ENCODE measurements around the gene RDH5.

Gene RDH5

GRCh38 chr12:55736780-55737580, 16.8 kb downstream of the RDH5 start:
- Histone ChIP-seq H3K4ac (ENCODE audit: low read depth, low read length) (no peak overlapping the region), H4K8ac (ENCODE audit: low read depth, low read length) (no peak overlapping the region), H3K79me2 (ENCODE audit: control insufficient read depth, insufficient read depth, low read length) (no peaks in the 10 kb centered on the region), H3K23ac (ENCODE audit: low read length) (no peak overlapping the region), H3K4me2 (ENCODE audit: low read length) (no peak overlapping the region), H4K5ac (ENCODE audit: low read length) (no peak overlapping the region), H3K4me1 (ENCODE audit: control insufficient read depth, low read depth, low read length) (peaks cover under 1% of the 10 kb centered on the region), H3K56ac (ENCODE audit: low read length) (no peak overlapping the region), H3K27me3 (ENCODE audit: insufficient read depth, low read length, poor library complexity) (no peaks in the 10 kb centered on the region), H2BK5ac (ENCODE audit: low read length) (no peak overlapping the region), H3K36me3 (ENCODE audit: control insufficient read depth, insufficient read depth, low read length) (no peaks in the 10 kb centered on the region), H2BK120ac (ENCODE audit: low read depth, low read length) (no peak overlapping the region), H3K9ac (ENCODE audit: low read length) (no peak overlapping the region), H3K18ac (ENCODE audit: low read length) (no peak overlapping the region), H2BK15ac (replicated peaks; ENCODE audit: low read depth) (no peak overlapping the region), H3K27ac (ENCODE audit: low read depth, low read length) (no peak overlapping the region), H3K79me1 (ENCODE audit: low read length) (no peaks in the 10 kb centered on the region), H2AK5ac (ENCODE audit: low read length) (no peak overlapping the region), H3K4me3 (ENCODE audit: low read length) (no peak overlapping the region)
- no CpG with 5 or more reads among the region's 6 CpGs for WGBS (ENCODE audit: extremely low coverage, insufficient coverage, low lambda C conversion rate)
- peak; percentile 98 for DNase-seq

- no CpG with 5 or more reads among the region's 4 CpGs for WGBS (ENCODE audit: extremely low coverage, insufficient coverage, low lambda C conversion rate)
- peak overlapping the region; percentile 15 for H3K4me2 ChIP-seq (ENCODE audit: low read length)
- no peaks in the 10 kb centered on the region for H3K79me1 ChIP-seq (ENCODE audit: low read length)
- peak overlapping the region; percentile 17 for H3K9ac ChIP-seq (ENCODE audit: low read length)
- H3K4ac ChIP-seq (ENCODE audit: low read depth, low read length): no peak overlapping the region
- peaks cover 3% of the 10 kb centered on the region for H3K4me1 ChIP-seq (ENCODE audit: control insufficient read depth, low read depth, low read length)
- H3K4me3 ChIP-seq (ENCODE audit: low read length): no peak overlapping the region
- H3K36me3 ChIP-seq (ENCODE audit: control insufficient read depth, insufficient read depth, low read length): no peaks in the 10 kb centered on the region
- H4K5ac ChIP-seq (ENCODE audit: low read length): no peak overlapping the region
- no peak overlapping the region for H4K8ac ChIP-seq (ENCODE audit: low read depth, low read length)
- H3K18ac ChIP-seq (ENCODE audit: low read length): peak overlapping the region; percentile 13
- no peak overlapping the region for H2BK120ac ChIP-seq (ENCODE audit: low read depth, low read length)
- peak overlapping the region; percentile 84 for H3K56ac ChIP-seq (ENCODE audit: low read length)
- no peaks in the 10 kb centered on the region for H3K27me3 ChIP-seq (ENCODE audit: insufficient read depth, low read length, poor library complexity)
- no peak overlapping the region for H3K23ac ChIP-seq (ENCODE audit: low read length)
- H2BK5ac ChIP-seq (ENCODE audit: low read length): no peak overlapping the region
- H3K79me2 ChIP-seq (ENCODE audit: control insufficient read depth, insufficient read depth, low read length): no peaks in the 10 kb centered on the region
- H2AK5ac ChIP-seq (ENCODE audit: low read length): no peak overlapping the region
- H2BK15ac ChIP-seq (replicated peaks; ENCODE audit: low read depth): no peak overlapping the region
- peak overlapping the region; percentile 46 for H3K27ac ChIP-seq (ENCODE audit: low read depth, low read length)
- peak; percentile 58 for DNase-seq
Observed at GRCh38 chr12:55737581-55738122, 17.5 kb downstream of the RDH5 start.

GRCh38 chr12:55738123-55739024, 18.2 kb downstream of the RDH5 start:
- DNase-seq: peak; percentile 98
- H3K4me2 ChIP-seq (ENCODE audit: low read length): peak overlapping the region; percentile 76
- no CpG with 5 or more reads among the region's 14 CpGs for WGBS (ENCODE audit: extremely low coverage, insufficient coverage, low lambda C conversion rate)

GRCh38 chr12:55739025-55739378, 18.8 kb downstream of the RDH5 start:
- H4K5ac ChIP-seq (ENCODE audit: low read length): no peak overlapping the region
- no CpG with 5 or more reads among the region's 2 CpGs for WGBS (ENCODE audit: extremely low coverage, insufficient coverage, low lambda C conversion rate)
- H3K36me3 ChIP-seq (ENCODE audit: control insufficient read depth, insufficient read depth, low read length): no peaks in the 10 kb centered on the region
- peaks cover 2% of the 10 kb centered on the region for H3K79me1 ChIP-seq (ENCODE audit: low read length)
- H3K27me3 ChIP-seq (ENCODE audit: insufficient read depth, low read length, poor library complexity): no peaks in the 10 kb centered on the region
- H3K23ac ChIP-seq (ENCODE audit: low read length): no peak overlapping the region
- no peak overlapping the region for H2BK5ac ChIP-seq (ENCODE audit: low read length)
- peaks cover 3% of the 10 kb centered on the region for H3K4me1 ChIP-seq (ENCODE audit: control insufficient read depth, low read depth, low read length)
- H2BK120ac ChIP-seq (ENCODE audit: low read depth, low read length): no peak overlapping the region
- DNase-seq: no peak
- peaks cover 1% of the 10 kb centered on the region for H3K79me2 ChIP-seq (ENCODE audit: control insufficient read depth, insufficient read depth, low read length)
- no peak overlapping the region for H2BK15ac ChIP-seq (replicated peaks; ENCODE audit: low read depth)
- H3K4me2 ChIP-seq (ENCODE audit: low read length): no peak overlapping the region
- H3K56ac ChIP-seq (ENCODE audit: low read length): no peak overlapping the region
- H3K9ac ChIP-seq (ENCODE audit: low read length): no peak overlapping the region
- H4K8ac ChIP-seq (ENCODE audit: low read depth, low read length): no peak overlapping the region
- no peak overlapping the region for H3K4ac ChIP-seq (ENCODE audit: low read depth, low read length)
- H2AK5ac ChIP-seq (ENCODE audit: low read length): no peak overlapping the region
- no peak overlapping the region for H3K18ac ChIP-seq (ENCODE audit: low read length)
- H3K4me3 ChIP-seq (ENCODE audit: low read length): no peak overlapping the region
- no peak overlapping the region for H3K27ac ChIP-seq (ENCODE audit: low read depth, low read length)

More at GRCh38 chr12:55738123-55739024, 18.2 kb downstream of the RDH5 start:
- Histone ChIP-seq H3K36me3 (ENCODE audit: control insufficient read depth, insufficient read depth, low read length) (no peaks in the 10 kb centered on the region), H2BK15ac (replicated peaks; ENCODE audit: low read depth) (no peak overlapping the region), H3K4me1 (ENCODE audit: control insufficient read depth, low read depth, low read length) (peaks cover 3% of the 10 kb centered on the region), H2AK5ac (ENCODE audit: low read length) (no peak overlapping the region), H2BK5ac (ENCODE audit: low read length) (no peak overlapping the region), H3K18ac (ENCODE audit: low read length) (peak overlapping the region; percentile 13), H4K8ac (ENCODE audit: low read depth, low read length) (no peak overlapping the region), H3K23ac (ENCODE audit: low read length) (no peak overlapping the region), H3K4me3 (ENCODE audit: low read length) (peak overlapping the region; percentile 7), H3K79me1 (ENCODE audit: low read length) (no peaks in the 10 kb centered on the region), H2BK120ac (ENCODE audit: low read depth, low read length) (no peak overlapping the region), H3K27me3 (ENCODE audit: insufficient read depth, low read length, poor library complexity) (no peaks in the 10 kb centered on the region), H4K5ac (ENCODE audit: low read length) (no peak overlapping the region), H3K4ac (ENCODE audit: low read depth, low read length) (no peak overlapping the region), H3K79me2 (ENCODE audit: control insufficient read depth, insufficient read depth, low read length) (no peaks in the 10 kb centered on the region), H3K9ac (ENCODE audit: low read length) (peak overlapping the region; percentile 32), H3K27ac (ENCODE audit: low read depth, low read length) (peak overlapping the region; percentile 46), H3K56ac (ENCODE audit: low read length) (peak overlapping the region; percentile 84)

GRCh38 chr12:55741931-55742680, 21.9 kb downstream of the RDH5 start:
- no peak overlapping the region for H2BK5ac ChIP-seq (ENCODE audit: low read length)
- H3K36me3 ChIP-seq (ENCODE audit: control insufficient read depth, insufficient read depth, low read length): no peaks in the 10 kb centered on the region
- H3K27me3 ChIP-seq (ENCODE audit: insufficient read depth, low read length, poor library complexity): no peaks in the 10 kb centered on the region
- peak overlapping the region; percentile 98 for H2AK5ac ChIP-seq (ENCODE audit: low read length)
- H3K4ac ChIP-seq (ENCODE audit: low read depth, low read length): no peak overlapping the region
- H2BK120ac ChIP-seq (ENCODE audit: low read depth, low read length): no peak overlapping the region
- peak overlapping the region; percentile 59 for H3K4me2 ChIP-seq (ENCODE audit: low read length)
- no peak overlapping the region for H3K18ac ChIP-seq (ENCODE audit: low read length)
- peak overlapping the region; percentile 80 for H3K56ac ChIP-seq (ENCODE audit: low read length)
- no peak overlapping the region for H4K8ac ChIP-seq (ENCODE audit: low read depth, low read length)
- peaks cover 14% of the 10 kb centered on the region for H3K4me1 ChIP-seq (ENCODE audit: control insufficient read depth, low read depth, low read length)
- no peak overlapping the region for H3K4me3 ChIP-seq (ENCODE audit: low read length)
- H3K27ac ChIP-seq (ENCODE audit: low read depth, low read length): peak overlapping the region; percentile 25
- DNase-seq: no peak
- peaks cover 6% of the 10 kb centered on the region for H3K79me1 ChIP-seq (ENCODE audit: low read length)
- H2BK15ac ChIP-seq (replicated peaks; ENCODE audit: low read depth): no peak overlapping the region
- H3K9ac ChIP-seq (ENCODE audit: low read length): peak overlapping the region; percentile 69
- H4K5ac ChIP-seq (ENCODE audit: low read length): no peak overlapping the region
- WGBS (ENCODE audit: extremely low coverage, insufficient coverage, low lambda C conversion rate): no CpG with 5 or more reads among the region's 3 CpGs
- peak overlapping the region; percentile 83 for H3K23ac ChIP-seq (ENCODE audit: low read length)
- H3K79me2 ChIP-seq (ENCODE audit: control insufficient read depth, insufficient read depth, low read length): peaks cover 10% of the 10 kb centered on the region

Measured in mesendoderm (in vitro differentiated cells).